ENCODE measurements around the gene SPOP. TPM values are rescaled to one million over a fixed set of nuclear protein-coding genes. Genes with fewer than 3 reads are reported as not detected.
A peak's percentile ranks its signal among the peaks of the same experiment; 100 is the strongest.

Gene SPOP
- total and polyA plus RNA-seq, 2 experiments from 2014 or later = 51.2 to 65.7 TPM

DNA sequence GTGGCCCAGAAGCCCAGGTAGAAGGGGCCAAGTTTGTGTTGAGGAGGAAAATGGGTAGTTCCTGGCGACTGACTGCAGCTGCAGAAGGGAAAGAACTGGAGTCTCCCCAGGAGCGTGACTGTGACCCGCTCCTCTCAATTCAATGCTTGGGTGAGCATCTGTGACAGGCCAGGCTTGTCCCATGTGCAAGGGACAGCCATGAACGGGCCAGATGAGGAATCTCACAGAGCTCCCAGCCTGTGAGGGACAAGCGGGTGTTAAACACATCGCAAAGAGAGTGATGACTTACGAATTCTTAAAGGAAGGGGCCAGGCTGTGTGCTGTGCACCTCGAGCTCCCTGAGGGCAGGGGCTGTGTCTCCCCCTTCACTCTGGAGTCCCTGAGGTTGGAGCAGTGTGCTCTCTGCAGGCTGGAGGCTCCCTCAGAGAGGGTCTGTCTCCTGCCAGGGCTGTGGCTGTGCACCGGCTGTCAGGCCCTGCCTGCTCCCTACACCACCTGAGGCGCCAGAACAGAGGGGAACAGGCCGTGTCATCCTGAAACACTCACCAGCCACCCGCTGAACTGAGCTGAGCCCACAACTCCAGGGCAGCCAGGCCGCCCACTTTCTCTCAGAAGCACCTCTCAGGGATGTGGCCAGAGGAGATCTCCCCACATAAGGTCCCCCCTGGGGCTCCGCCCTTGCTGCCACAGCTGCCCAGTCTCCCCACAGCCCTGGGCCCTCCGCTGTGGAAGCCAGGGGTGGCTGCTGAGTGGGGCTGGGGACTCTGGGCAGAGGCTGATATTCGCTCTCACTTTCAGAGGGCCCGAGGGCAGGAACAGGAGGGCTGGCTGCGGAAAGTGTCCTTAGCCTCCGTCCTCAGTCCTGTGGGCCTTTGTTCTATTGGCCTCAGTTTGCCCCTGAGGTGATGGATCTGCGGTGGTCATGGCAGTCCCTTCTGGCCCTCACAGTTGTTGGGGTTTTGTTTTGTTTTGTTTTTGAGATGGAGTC is 127.9 kb downstream of the SPOP start:
- Histone ChIP-seq H4K20me1 (ENCODE audit: insufficient read depth, poor library complexity, severe bottlenecking) (no peaks in the 10 kb centered on the region), H3K9me2 (replicated peaks; ENCODE audit: insufficient read depth) (no peaks in the 10 kb centered on the region), H3K79me2 (no peaks in the 10 kb centered on the region), H3K4me2 (no peak overlapping the region), H3K27me3 (no peaks in the 10 kb centered on the region), H3K27ac (no peak overlapping the region), H2AFZ (no peak overlapping the region), H3K4me1 (ENCODE audit: insufficient read depth) (no peaks in the 10 kb centered on the region), H3K9me3 (ENCODE audit: low read depth) (no peaks in the 10 kb centered on the region), H3K4me3 (no peak overlapping the region), H3K36me3 (replicated peaks; ENCODE audit: insufficient read depth, low read depth) (no peaks in the 10 kb centered on the region)
- WGBS (ENCODE audit: low lambda C conversion rate, missing lambda C conversion rate) = 84% methylated on average over 20 of the region's 20 CpGs
- DNase-seq (ENCODE audit: low spot score) = peak; percentile 3
- TF ChIP-seq CTCF (IDR thresholded peaks at IDR 0.05; ENCODE audit: poor library complexity) (no peak), EZH2phosphoT487 (IDR thresholded peaks at IDR 0.05; ENCODE audit: low read depth, severe bottlenecking, unreplicated experiment) (no peak)

GRCh38 chr17:49549311-49549605 is 128.6 kb downstream of the SPOP start:
- H3K9me2 ChIP-seq (replicated peaks; ENCODE audit: insufficient read depth) = no peaks in the 10 kb centered on the region
- no peaks in the 10 kb centered on the region for H3K4me1 ChIP-seq (ENCODE audit: insufficient read depth)
- no peaks in the 10 kb centered on the region for H3K27me3 ChIP-seq
- no peaks in the 10 kb centered on the region for H4K20me1 ChIP-seq (ENCODE audit: insufficient read depth, poor library complexity, severe bottlenecking)
- H3K79me2 ChIP-seq = no peaks in the 10 kb centered on the region
- H2AFZ ChIP-seq = no peak overlapping the region
- H3K27ac ChIP-seq = no peak overlapping the region
- 94% methylated on average over 6 of the region's 6 CpGs for WGBS (ENCODE audit: low lambda C conversion rate, missing lambda C conversion rate)
- DNase-seq (ENCODE audit: low spot score) = no peak
- no peaks in the 10 kb centered on the region for H3K9me3 ChIP-seq (ENCODE audit: low read depth)
- no peaks in the 10 kb centered on the region for H3K36me3 ChIP-seq (replicated peaks; ENCODE audit: insufficient read depth, low read depth)
- no peak overlapping the region for H3K4me2 ChIP-seq
- no peak overlapping the region for H3K4me3 ChIP-seq
- TF ChIP-seq EZH2 (IDR thresholded peaks at IDR 0.05; ENCODE audit: borderline replicate concordance) (no peak), CTCF (IDR thresholded peaks at IDR 0.05; ENCODE audit: poor library complexity) (no peak), EZH2phosphoT487 (IDR thresholded peaks at IDR 0.05; ENCODE audit: low read depth, severe bottlenecking, unreplicated experiment) (no peak)

Other genes with a start within 250 kb of the SPOP start
- 2.4 and 3.6 TPM in 2 replicates for gene NGFR, start 182.8 kb downstream of the SPOP start, total RNA-seq
- 5.5 and 5.6 TPM in 2 replicates for gene NGFR, start 182.8 kb downstream of the SPOP start, polyA plus RNA-seq
- gene NXPH3, start 102.2 kb downstream of the SPOP start, total RNA-seq = 0.40 and 1.2 TPM in 2 replicates
- gene NXPH3, start 102.2 kb downstream of the SPOP start, polyA plus RNA-seq = 0.21 and 0.77 TPM in 2 replicates
- 99.8 and 141 TPM in 2 replicates for gene SLC35B1, start 29.9 kb upstream of the SPOP start, total RNA-seq
- 98.1 and 113 TPM in 2 replicates for gene SLC35B1, start 29.9 kb upstream of the SPOP start, polyA plus RNA-seq
- 14.9 and 18.7 TPM in 2 replicates for gene FAM117A, start 86.0 kb upstream of the SPOP start, total RNA-seq
- 27.9 and 29.1 TPM in 2 replicates for gene FAM117A, start 86.0 kb upstream of the SPOP start, polyA plus RNA-seq
- 23.2 and 30.1 TPM in 2 replicates for gene KAT7, start 110.6 kb upstream of the SPOP start, total RNA-seq
- gene KAT7, start 110.6 kb upstream of the SPOP start, polyA plus RNA-seq = 20.8 and 21.4 TPM in 2 replicates
- not detected in 2 replicates for gene TAC4, start 170.0 kb upstream of the SPOP start, total RNA-seq
- gene TAC4, start 170.0 kb upstream of the SPOP start, polyA plus RNA-seq = not detected in 2 replicates